ENCODE measurements around the gene TRAK2.
A peak's percentile ranks its signal among the peaks of the same experiment; 100 is the strongest.

GRCh38 chr2:201363857-201364560 is 87.2 kb downstream of the TRAK2 start:
- TF ChIP-seq NFE2 (CRISPR knock-in tag; IDR thresholded peaks at IDR 0.05) = no peak
- no peak for TF ChIP-seq SRSF4 (IDR thresholded peaks at IDR 0.05; ENCODE audit: low read depth, low read length, poor library complexity, severe bottlenecking)
- no peak for TF ChIP-seq HOXA7 (CRISPR knock-in tag; IDR thresholded peaks at IDR 0.05)
- TF ChIP-seq ERF (CRISPR knock-in tag; IDR thresholded peaks at IDR 0.05) = no peak
- no peak for TF ChIP-seq MEIS1 (CRISPR knock-in tag; IDR thresholded peaks at IDR 0.05; ENCODE audit: borderline replicate concordance)
- peak; percentile 90 for TF ChIP-seq CTCF (CRISPR knock-in tag; IDR thresholded peaks at IDR 0.05)
- no peak for TF ChIP-seq GABPB1 (CRISPR knock-in tag; IDR thresholded peaks at IDR 0.05)
- TF ChIP-seq POLR2A (IDR thresholded peaks at IDR 0.05; ENCODE audit: insufficient read depth in 1 of 2, low read depth in 2 of 2, low read length in 2 of 2) = no peak
- no peak for TF ChIP-seq DR1 (CRISPR knock-in tag; IDR thresholded peaks at IDR 0.05)
- no peak for TF ChIP-seq MBNL3 (CRISPR knock-in tag; conservative IDR thresholded peaks at IDR 0.05)
- TF ChIP-seq STAT5B (CRISPR knock-in tag; IDR thresholded peaks at IDR 0.05) = no peak
- TF ChIP-seq, protein P1, sequence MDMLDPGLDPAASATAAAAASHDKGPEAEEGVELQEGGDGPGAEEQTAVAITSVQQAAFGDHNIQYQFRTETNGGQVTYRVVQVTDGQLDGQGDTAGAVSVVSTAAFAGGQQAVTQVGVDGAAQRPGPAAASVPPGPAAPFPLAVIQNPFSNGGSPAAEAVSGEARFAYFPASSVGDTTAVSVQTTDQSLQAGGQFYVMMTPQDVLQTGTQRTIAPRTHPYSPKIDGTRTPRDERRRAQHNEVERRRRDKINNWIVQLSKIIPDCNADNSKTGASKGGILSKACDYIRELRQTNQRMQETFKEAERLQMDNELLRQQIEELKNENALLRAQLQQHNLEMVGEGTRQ (IDR thresholded peaks at IDR 0.05; ENCODE audit: low read depth, low read length) = no peak
- TF ChIP-seq, protein P1 (CRISPR knock-in tag; IDR thresholded peaks at IDR 0.05; ENCODE audit: borderline replicate concordance) = no peak
- TF ChIP-seq, protein P2, sequence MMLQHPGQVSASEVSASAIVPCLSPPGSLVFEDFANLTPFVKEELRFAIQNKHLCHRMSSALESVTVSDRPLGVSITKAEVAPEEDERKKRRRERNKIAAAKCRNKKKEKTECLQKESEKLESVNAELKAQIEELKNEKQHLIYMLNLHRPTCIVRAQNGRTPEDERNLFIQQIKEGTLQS (CRISPR knock-in tag; IDR thresholded peaks at IDR 0.05) = no peak
- TF ChIP-seq HOXA5 (CRISPR knock-in tag; IDR thresholded peaks at IDR 0.05) = no peak

Data from HepG2 (cell line).